Epidermal melanocyte (primary cell): ENCODE results near the gene C19orf25.

Source experiments
- DNase-seq: peaks from one replicate; pipeline ENCODE4 v3.0.0; 2011; ENCODE audit warnings: low spot score; ENCODE audit not compliant: insufficient read length

C19orf25 gene

DNA sequence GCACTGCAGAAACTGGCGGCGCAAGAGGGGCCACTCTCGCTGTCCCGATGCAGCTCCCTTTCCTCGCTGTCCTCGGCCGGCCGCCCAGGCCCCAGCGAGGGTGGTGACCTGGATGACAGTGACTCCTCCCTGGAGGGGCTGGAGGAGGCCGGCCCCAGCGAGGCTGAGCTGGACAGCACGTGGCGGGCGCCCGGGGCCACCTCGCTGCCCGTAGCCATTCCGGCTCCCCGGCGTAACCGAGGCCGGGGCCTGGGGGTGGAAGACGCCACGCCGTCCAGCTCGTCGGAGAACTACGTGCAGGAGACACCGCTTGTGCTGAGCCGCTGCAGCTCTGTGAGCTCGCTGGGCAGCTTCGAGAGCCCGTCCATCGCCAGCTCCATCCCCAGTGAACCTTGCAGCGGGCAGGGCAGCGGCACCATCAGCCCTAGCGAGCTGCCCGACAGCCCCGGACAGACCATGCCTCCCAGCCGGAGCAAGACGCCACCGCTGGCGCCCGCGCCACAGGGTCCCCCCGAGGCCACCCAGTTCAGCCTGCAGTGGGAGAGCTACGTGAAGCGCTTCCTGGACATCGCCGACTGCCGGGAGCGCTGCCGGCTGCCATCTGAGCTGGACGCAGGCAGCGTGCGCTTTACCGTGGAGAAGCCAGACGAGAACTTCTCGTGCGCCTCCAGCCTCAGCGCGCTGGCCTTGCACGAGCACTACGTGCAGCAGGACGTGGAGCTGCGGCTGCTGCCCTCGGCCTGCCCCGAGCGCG is 12.4 kb downstream of the C19orf25 start:
- DNase-seq = no peak

DNA sequence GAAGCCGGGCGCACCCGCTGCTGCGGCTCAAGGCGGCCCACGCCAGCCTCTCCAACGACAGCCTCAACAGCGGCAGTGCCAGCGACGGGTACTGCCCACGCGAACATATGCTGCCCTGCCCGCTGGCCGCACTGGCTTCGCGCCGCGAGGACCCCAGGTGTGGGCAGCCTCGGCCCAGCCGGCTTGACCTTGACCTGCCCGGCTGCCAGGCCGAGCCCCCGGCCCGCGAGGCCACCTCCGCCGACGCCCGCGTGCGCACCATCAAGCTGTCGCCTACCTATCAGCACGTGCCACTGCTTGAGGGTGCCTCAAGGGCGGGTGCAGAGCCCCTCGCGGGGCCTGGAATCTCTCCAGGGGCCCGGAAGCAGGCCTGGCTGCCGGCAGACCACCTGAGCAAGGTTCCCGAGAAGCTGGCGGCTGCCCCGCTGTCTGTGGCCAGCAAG is 13.0 kb downstream of the C19orf25 start:
- DNase-seq = no peak

DNA sequence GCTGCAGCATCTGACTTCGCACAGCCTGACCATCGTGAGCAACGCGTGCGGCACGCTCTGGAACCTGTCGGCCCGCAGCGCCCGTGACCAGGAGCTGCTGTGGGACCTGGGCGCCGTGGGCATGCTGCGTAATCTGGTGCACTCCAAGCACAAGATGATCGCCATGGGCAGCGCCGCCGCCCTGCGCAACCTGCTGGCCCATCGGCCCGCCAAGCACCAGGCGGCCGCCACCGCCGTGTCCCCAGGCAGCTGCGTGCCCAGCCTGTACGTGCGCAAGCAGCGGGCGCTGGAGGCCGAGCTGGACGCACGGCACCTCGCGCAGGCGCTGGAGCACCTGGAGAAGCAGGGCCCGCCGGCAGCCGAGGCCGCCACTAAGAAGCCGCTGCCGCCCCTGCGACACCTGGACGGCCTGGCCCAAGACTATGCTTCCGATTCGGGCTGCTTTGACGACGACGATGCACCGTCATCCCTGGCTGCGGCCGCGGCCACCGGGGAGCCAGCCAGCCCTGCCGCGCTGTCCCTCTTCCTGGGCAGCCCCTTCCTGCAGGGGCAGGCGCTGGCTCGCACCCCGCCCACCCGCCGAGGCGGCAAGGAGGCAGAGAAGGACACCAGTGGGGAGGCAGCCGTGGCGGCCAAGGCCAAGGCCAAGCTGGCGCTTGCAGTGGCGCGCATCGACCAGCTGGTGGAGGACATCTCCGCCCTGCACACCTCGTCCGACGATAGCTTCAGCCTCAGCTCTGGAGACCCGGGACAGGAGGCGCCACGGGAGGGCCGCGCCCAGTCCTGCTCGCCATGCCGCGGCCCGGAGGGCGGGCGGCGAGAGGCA is 13.6 kb downstream of the C19orf25 start:
- DNase-seq = no peak

DNA sequence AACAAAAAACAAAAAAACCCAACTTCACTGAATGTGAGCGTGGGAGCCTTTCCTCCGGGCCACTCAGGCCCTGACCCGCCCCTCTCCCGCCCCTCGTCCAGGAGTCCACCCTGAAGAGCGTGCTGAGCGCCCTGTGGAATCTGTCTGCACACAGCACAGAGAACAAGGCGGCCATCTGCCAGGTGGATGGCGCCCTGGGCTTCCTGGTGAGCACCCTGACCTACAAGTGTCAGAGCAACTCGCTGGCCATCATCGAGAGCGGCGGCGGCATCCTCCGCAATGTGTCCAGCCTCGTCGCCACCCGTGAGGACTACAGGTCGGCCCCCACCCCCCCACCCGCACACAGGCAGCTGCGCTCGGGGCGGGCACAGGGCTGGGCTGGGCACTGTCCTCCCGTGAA is 17.2 kb downstream of the C19orf25 start:
- DNase-seq = no peak

DNA sequence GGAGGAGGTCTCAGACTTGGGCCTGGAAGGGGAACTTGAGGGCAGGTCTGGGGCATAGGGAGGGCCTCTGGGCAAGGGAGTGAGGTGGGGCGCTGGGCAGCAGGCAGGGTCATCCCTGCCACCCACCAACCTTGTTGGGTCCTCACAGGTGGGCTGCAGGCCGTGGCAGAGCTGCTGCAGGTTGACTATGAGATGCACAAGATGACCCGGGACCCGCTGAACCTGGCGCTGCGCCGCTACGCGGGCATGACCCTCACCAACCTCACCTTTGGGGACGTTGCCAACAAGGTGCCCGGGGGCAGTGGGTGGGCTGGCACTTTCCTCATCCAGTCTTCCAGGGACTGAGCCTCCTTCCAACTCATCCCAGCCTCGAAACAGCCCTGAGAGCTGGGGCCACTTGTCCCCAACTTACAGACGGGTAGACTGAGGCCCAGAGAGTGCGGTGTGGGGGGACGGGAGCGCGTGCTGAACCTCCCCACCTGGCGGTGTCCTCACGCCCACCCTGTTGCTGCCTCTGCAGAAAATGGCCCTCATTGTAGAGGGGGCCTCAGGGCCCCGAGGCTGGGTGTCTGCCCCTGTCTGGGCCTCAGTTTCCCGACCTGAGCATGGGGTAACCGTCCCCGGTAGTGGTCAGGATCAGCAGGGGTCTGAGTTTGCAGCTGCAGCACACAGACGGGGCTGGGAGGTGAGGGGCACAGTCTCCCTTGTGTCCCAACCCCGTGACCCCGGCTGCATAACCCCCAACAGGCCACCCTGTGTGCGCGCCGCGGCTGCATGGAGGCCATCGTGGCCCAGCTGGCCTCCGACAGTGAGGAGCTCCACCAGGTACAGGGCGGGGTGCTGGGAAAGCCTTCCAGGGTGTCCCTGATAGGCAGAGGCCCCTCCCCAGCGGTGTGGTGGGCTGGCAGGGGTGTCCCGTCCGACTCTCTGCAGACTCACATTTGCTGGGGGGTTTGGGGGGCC is 18.7 kb downstream of the C19orf25 start:
- DNase-seq = no peak

DNA sequence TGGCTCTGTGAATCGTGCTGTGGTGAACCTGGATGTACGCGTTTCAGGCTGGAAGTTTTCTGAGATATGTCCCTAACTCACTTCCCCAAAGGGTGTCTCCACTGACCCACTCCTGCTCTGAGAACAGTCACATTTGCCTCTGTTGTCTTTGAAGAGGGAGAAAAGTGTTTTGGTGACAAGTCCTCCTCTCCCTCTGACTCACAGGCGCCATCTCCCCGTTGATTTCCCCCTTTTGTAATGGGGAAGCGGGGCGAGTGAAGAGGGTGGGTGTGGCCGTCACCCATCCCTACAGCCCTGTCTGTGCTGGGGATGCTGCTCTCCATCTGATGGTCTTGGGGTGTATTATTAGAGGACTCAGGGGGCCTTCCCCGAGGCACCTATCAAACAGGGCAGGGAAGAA is 19.5 kb downstream of the C19orf25 start:
- DNase-seq = no peak

DNA sequence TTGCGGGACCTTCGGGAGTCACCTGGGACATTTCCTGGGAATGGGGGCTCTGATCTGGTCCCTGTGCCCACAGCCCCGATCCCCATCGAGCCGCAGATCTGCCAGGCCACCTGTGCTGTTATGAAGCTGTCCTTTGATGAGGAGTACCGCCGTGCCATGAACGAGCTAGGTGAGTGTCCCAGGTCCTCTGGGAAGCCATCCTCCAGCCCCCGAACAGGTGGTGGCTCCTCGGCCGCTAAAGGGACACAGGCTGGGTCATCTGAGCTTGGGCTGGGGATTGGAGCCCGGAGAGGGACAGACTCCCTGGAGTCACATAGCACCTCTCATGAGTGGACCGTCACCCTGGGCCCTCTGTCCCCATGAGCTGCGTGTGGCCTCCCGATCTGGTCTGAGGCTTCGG is 21.1 kb downstream of the C19orf25 start:
- DNase-seq = no peak

DNA sequence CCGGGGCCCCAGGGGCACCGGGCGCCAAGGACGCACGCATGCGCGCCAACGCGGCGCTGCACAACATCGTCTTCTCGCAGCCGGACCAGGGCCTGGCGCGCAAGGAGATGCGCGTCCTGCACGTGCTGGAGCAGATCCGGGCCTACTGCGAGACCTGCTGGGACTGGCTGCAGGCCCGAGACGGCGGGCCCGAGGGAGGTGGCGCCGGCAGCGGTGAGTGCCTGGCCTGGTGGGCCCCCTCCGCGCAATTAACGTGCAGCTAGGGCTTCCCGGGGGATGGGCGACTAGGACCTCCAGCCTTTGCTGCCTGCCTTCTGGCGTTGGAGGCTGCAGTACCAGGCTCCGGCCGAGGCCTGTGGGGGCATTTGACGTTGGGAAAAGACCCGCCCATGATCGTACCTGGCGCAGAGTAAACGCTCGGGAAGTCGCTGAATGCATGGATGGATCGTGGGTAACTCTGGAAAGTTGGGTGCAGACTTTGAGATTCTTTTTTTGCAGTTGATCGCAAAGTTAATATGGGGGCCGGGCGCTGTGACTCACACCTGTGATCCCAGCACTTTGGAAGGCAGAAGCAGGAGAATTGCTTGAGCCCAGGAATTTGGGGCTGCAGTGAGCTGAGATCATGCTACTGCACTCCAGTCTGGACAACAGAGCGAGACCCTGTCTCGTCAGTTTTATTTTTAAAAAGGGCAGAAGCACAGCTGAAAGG is 21.8 kb downstream of the C19orf25 start:
- DNase-seq = no peak

DNA sequence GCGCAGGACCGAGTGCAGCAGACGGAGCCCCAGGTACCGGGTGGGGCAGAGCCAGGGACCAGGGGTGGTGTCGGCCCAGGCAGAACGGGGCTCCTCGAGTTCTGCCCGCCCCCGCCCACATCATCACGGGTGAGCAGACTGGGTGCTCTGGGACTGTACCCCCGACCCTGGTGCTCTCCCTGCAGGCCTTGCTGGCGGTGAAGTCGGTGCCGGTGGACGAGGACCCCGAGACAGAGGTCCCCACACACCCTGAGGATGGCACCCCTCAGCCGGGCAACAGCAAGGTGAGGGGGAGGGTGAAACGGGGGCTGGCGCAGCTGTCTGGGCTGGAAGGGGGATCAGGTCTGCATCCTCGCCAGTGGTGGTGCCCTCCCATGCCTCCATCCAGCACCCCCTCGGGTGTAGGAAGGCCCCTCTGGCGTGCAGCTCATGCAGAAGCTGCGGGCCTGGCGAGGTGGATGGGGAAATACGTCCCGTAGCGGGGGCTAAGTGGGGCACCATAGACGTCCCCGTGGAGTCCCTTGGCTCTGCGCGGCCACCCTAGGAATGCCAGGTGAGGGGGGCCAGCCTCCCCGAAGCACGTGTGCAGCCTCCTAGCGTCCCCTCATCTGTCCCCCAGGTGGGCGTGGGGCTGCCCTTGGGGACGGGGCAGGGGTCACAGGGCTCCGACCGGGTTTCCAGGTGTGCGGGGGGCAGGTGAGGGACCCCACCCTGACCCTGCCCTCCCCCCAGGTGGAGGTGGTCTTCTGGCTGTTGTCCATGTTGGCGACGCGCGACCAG is 22.7 kb downstream of the C19orf25 start:
- no peak for DNase-seq

DNA sequence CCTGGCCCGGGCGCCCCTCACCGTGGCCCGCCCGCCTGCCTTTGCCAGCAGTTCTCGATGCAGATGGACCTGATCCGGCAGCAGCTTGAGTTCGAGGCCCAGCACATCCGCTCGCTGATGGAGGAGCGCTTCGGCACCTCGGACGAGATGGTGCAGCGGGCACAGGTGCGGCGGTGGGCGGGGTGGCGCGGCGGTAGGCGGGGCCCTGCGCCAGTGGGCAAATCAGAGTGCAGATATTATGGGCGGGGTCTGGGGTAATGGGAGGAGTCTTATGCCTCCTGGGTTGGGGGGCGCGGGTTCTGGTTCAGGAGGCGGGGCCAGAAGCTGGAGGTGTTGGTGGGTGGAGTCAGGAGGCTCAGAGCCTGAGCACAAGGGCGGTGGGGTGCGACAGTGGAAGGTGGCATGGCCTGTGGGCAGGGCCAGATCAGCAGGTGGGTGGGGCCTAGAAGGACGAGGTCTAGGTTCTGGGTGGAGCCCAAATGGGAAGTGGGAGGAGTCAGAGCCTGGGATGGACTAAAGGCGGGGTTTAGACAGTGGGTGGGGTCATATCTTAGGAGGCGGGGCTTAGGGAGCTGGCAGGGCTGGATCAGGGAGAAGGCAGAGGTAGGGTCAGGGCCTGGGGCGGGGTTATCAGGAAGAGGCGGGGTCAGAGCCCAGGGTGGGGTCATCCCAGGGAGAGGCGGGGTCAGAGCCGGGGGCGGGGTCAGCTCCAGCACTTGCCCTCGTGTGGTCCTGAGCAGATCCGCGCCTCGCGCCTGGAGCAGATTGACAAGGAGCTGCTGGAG is 23.5 kb downstream of the C19orf25 start:
- no peak for DNase-seq

DNA sequence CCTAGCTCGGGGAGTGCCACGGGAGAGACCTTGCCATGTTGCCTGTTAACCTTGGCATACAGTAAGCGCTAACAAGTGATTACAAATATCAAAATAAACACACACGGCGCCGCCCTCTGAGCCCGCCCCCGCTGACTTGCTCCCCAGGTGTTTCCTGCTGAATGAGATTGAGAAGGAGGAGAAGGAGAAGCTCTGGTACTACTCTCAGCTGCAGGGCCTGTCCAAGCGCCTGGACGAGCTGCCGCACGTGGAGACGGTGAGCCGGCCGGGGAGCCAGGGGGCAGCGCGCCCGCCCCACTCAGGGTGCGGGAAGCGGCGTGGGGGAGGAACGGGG is 24.0 kb downstream of the C19orf25 start:
- no peak for DNase-seq

DNA sequence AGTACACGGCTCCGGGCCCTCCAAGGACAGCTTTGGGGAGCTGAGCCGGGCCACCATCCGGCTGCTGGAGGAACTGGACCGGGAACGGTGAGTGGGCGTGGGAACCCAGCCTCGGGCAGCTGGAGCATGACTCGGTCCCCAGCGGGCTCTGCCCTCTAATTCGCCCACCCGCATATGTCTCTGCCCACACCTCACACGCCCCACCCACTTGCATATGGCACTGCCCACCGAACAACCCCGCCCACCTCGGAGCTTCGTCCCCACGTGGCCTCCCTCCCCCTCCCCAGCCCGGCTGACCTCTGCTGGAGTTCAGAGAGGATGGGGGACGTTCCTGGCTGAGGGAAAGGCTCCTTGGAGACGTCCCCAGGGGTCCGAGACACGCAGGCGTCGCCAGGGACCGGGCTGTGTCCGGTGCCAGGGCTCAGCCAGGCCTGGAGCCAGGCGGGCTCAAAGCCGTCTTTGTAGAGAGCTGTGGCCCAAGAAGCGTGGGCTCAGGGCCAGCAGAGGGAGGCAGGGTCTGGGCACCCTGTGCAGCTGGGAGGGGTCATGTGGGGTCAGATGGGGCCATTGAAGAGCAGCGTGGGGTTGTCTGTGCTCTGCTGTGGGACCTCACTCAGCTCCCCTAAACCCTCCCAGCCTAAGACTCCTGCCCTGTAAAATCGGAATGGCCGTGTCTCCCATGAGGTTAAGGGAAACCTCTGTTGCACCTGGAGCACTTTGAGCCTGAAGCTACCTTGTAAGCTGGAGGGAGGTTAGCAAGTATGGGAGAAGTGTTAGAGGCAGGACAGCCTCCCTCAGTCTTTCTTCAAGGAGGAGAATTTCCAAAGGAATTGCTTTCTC is 25.3 kb downstream of the C19orf25 start:
- no peak for DNase-seq

DNA sequence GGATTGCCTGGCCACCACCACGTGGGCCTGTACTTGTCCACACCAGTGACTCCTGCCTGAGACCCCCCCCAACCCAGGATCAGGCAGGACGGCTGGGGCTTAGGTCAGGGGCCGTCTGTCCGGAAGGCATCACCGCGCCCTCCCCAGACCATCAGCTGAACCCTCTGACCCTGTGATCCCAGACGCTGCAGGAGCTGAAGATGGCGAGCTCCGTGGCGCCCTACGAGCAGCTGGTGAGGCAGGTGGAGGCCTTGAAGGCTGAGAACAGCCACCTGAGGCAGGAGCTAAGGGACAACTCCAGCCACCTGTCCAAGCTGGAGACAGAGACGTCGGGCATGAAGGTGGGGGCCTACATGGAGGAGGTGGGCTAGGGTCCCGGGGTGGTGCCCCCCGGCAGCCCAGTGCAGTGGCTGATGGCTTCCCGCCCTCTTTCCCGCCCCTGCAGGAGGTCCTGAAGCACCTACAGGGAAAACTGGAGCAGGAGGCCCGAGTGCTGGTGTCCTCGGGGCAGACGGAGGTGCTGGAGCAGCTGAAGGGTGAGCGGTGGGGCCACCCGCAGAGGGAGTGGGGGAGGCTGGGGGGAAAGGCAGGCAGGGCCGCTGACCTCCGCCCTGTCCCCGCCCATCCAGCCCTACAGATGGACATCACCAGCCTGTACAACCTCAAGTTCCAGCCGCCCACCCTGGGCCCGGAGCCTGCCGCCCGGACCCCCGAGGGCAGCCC is 26.1 kb downstream of the C19orf25 start:
- no peak for DNase-seq

DNA sequence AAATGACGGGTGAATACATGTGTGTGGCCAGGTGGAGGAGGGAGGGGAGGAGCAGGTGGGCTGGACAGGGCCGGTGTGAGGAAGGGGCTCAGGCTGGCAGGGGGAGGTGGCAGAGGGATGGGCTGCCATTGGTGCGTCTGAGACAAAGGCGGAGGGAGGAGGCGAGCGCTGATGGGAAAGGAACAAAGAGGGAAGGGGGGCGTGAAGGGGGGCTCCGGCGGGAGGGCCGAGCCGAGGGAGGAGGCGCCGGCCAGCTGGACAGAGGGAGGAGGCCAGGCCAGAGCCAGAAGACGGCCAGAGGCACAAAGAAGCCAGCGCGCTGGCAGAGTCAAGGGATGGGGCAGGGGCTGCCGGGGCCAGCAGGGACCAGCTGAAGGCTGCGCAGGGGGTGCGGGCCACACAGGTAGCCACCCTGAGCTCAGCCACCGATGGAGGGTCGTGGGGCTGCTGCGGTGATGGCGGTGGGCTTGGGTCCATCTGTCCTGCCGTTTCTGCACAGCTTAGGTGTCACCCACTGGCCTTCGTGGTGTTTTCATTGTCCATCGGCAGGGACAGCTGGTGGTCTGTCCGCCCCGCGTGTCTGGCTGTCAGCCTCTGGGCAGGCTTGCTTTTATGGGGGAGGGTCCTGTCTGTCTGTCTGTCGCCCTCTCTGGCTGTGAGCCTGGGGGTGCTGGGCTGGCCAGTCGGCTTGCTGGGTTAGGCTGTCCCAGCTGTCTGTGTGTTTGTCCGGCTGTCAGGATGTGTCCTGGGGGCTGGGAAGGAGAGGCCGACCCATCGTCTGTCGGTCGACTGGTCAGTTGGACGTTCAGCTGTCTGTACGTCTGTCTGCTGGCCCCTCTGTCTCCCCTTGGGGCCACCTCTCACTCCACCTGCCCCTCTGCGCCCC is 26.9 kb downstream of the C19orf25 start:
- DNase-seq = no peak

DNA sequence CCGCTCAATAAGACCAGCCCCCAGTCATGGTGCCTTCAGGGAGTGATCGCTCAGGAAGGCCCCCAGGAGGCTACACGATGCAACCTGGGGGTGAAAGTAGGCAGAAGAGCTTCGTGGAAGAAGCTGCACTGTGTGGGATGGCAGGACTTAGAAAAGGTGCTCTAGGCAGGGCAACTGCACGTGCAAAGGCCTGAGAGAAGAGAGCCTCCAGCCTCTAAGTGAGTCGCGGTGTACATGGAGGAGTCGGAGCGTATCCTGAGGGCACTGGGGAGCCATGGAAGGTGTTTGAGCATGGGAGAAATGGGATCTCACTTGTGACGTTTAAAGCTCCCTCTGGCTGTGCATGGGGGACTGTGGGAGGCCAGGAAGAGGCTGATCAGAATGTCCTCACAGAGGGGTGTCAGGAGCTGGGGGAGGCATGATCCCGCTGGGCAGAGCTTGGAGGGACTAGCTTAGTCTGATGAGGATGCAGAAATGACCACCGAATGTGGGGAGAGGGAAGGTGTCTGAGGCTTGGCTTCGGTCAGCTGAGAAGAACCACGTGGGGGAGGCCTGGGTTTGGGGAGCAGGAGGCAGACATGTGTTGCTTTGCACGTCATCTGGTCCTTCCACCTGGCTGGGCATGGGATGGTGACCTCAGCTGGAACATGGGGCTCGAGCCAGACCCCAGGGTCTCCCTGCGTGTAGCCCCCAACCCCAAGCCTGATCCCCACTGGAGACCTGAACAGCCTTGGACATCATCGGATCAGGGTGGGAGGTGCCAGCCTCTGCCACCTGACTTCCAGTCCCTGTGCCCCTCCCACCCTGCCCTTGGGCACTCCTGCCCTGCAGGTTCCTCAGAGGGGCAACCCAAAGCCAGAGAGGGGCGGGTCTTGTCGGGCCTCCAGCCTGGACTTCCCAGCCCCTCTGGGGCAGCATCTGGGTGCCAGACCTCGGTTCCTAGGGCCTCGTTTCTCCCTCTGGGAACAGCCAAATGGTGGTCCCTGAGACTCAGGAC is 28.0 kb downstream of the C19orf25 start:
- no peak for DNase-seq
